Mesothelial cell of epicardium (in vitro differentiated cells): Measurements from ENCODE around the gene MAP3K9. TPM values are rescaled to one million over a fixed set of nuclear protein-coding genes. Genes with fewer than 3 reads are reported as not detected.

Experiments
- DNase-seq, 2 experiments: peaks; one replicate each; pipeline ENCODE4 v3.0.0; 2021; ENCODE audit warnings: low spot score in 2 of 2; ENCODE audit not compliant: unreplicated experiment in 2 of 2
- H3K27ac Mint-ChIP-seq: 2 replicates; pipeline ENCODE4 v1.8.0; 2021; ENCODE audit warnings: mixed read lengths
- H3K27me3 Mint-ChIP-seq: 2 replicates; pipeline ENCODE4 v1.8.0; 2021; ENCODE audit warnings: low read depth, mixed read lengths
- H3K36me3 Mint-ChIP-seq: 2 replicates; pipeline ENCODE4 v1.8.0; 2021; ENCODE audit warnings: mixed read lengths
- H3K4me1 Mint-ChIP-seq: 2 replicates; pipeline ENCODE4 v1.8.0; 2021; ENCODE audit warnings: mixed read lengths
- H3K4me3 Mint-ChIP-seq: 2 replicates; pipeline ENCODE4 v1.8.0; 2021; ENCODE audit warnings: mild to moderate bottlenecking, moderate library complexity, mixed read lengths
- H3K9me3 Mint-ChIP-seq: 2 replicates; pipeline ENCODE4 v1.8.0; 2021; ENCODE audit warnings: mixed read lengths
- total RNA-seq: library from RNA; stranded (reverse); gene quantifications from 3 replicates; pipeline ENCODE4 v1.2.1, GENCODE V29; 2021
- TF ChIP-seq, protein P1 (sequence below): fragments of 200-600 bp; sonication (generic); IDR thresholded peaks from one replicate; pipeline ENCODE4 v1.5.0; 2021; ENCODE audit warnings: antibody characterized with exemption; ENCODE audit not compliant: unreplicated experiment

MAP3K9 gene
- total RNA-seq, 1 donor from 2014 or later, result 9.5 TPM

DNA sequence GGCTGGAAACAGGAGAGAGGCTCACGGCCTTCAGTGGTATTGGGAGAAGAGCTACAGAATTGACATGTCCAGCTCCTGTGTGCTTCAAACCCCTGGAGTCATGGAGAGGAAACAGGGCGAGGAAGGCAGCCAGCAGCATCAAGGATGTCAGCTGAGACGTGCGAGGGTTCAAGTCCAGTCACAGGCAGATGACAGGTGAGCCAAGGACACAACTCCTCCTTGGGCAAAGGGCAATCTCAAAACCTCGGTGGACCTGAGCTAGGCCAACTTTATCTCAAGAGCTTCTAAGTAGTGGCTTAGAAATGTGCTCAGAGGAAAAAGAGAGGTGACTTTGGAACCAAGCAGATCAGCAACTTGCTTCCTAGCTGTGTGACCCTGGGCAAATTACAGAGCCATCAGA, 86.0 kb downstream of the MAP3K9 start:
- H3K4me1 Mint-ChIP-seq, result no peaks in the 10 kb centered on the region
- H3K4me3 Mint-ChIP-seq, result no peak overlapping the region
- no peaks in the 10 kb centered on the region for H3K9me3 Mint-ChIP-seq
- peaks cover under 1% of the 10 kb centered on the region for H3K36me3 Mint-ChIP-seq
- no peaks in the 10 kb centered on the region for H3K27me3 Mint-ChIP-seq
- no peak overlapping the region for H3K27ac Mint-ChIP-seq
- DNase-seq, result no peak
- TF ChIP-seq, protein P1, sequence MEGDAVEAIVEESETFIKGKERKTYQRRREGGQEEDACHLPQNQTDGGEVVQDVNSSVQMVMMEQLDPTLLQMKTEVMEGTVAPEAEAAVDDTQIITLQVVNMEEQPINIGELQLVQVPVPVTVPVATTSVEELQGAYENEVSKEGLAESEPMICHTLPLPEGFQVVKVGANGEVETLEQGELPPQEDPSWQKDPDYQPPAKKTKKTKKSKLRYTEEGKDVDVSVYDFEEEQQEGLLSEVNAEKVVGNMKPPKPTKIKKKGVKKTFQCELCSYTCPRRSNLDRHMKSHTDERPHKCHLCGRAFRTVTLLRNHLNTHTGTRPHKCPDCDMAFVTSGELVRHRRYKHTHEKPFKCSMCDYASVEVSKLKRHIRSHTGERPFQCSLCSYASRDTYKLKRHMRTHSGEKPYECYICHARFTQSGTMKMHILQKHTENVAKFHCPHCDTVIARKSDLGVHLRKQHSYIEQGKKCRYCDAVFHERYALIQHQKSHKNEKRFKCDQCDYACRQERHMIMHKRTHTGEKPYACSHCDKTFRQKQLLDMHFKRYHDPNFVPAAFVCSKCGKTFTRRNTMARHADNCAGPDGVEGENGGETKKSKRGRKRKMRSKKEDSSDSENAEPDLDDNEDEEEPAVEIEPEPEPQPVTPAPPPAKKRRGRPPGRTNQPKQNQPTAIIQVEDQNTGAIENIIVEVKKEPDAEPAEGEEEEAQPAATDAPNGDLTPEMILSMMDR, result no peak

DNA sequence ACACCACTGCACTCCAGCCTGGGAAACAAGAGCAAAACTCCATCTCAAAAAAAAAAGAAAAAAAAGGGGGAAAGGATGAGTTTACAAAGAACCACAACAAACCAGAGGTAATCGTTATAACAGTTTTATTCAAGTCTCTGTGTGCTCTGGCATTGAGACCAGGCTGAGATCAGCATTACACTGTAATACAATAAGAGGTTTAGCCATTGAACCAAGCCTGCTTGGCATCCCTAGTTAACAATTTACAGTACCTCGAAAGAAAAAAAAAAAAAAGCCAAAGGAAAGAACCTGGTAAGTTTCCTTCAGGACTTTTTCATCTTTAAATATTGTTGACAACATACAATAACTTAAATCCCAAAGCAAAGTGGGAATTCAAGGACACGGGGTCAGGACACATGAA, 86.9 kb downstream of the MAP3K9 start:
- Mint-ChIP-seq H3K9me3 (no peaks in the 10 kb centered on the region), H3K4me3 (no peak overlapping the region), H3K27me3 (no peaks in the 10 kb centered on the region), H3K36me3 (no peaks in the 10 kb centered on the region), H3K27ac (no peak overlapping the region), H3K4me1 (no peaks in the 10 kb centered on the region)
- DNase-seq, result no peak
- TF ChIP-seq, protein P1, result no peak

DNA sequence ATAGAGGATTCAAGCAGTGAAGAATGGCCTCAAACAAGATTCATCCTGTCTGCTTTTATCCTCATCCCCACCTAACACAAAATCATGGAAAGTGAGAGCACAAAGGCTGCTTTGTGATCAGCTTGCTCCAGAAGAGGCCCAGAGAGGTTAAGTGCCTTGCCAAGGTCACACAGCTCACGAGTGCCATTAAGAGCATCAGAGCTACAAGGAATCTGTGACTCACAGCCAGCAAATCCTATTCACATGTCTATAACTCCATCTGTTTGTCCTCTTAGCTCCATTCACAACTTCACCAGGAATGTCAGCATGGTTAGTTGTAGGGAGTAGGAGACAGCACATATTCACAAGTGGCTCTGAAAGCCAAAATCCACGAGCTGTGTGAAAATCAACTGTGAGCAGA, 87.8 kb downstream of the MAP3K9 start:
- Mint-ChIP-seq H3K27ac (no peak overlapping the region), H3K4me3 (no peak overlapping the region), H3K27me3 (no peaks in the 10 kb centered on the region), H3K4me1 (no peaks in the 10 kb centered on the region), H3K9me3 (no peaks in the 10 kb centered on the region), H3K36me3 (no peaks in the 10 kb centered on the region)
- DNase-seq, result no peak
- TF ChIP-seq, protein P1, result no peak

DNA sequence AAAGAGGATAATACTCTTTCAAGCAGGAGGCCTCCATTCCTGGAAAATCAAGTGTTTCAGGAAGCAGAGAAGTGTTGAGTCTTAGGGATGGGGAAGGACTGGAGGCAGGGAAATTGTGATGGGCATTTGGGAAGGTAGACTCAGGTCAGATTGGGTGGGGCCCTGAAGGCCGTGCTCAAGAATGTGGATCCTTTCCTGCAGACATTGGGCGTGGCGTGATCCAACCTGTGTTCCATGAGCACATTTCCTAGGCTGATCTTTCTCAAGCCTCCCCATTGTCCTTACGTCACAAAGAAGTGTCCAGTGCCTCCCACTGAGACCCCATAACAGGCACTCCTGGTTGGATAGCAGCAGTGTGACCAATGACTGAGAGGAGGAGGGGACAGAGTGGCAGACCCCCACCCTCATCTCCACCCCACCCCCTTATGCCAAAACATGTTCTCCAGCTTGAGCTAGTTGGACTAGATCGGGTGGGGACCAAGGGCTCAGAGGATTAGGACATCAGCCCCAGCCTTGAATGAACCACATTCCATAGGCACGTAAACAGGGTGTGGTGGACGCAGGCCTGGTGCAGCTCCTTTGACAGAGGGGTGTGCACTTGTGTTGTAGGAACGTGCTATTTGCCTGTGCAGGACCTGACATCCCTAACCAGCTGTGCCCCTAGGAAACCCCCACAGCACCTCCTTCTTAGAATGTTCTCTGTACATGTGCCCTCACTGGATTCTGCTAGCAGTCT, 90.8 kb downstream of the MAP3K9 start:
- peaks cover 4% of the 10 kb centered on the region for H3K4me1 Mint-ChIP-seq
- no peaks in the 10 kb centered on the region for H3K36me3 Mint-ChIP-seq
- DNase-seq, result no peak
- H3K27ac Mint-ChIP-seq, result no peak overlapping the region
- TF ChIP-seq, protein P1, result no peak
- no peak overlapping the region for H3K4me3 Mint-ChIP-seq
- peaks cover 1% of the 10 kb centered on the region for H3K27me3 Mint-ChIP-seq
- H3K9me3 Mint-ChIP-seq, result no peaks in the 10 kb centered on the region

DNA sequence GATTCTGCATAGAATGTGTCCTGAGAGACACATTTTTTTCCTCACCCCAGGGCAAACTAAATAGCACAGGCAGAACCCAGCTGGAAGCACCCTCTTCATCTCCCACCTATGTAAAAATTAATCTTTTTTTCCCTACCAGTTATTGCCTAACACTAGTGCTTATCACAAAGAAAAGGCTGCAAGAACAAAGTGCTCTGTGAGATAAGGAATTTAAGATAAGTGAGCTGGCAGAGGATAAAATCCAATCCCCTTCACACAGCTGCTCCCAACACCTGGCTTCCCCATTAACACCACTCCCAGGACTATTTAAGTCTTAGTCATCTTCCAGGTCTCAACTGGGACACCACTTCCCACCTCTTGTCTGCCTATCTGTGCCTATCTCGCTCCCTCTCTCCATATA, 92.4 kb downstream of the MAP3K9 start:
- no peaks in the 10 kb centered on the region for H3K36me3 Mint-ChIP-seq
- no peaks in the 10 kb centered on the region for H3K9me3 Mint-ChIP-seq
- no peak overlapping the region for H3K4me3 Mint-ChIP-seq
- peaks cover 7% of the 10 kb centered on the region for H3K4me1 Mint-ChIP-seq
- H3K27ac Mint-ChIP-seq, result no peak overlapping the region
- DNase-seq, result no peak
- TF ChIP-seq, protein P1, result no peak
- H3K27me3 Mint-ChIP-seq, result peaks cover 1% of the 10 kb centered on the region

DNA sequence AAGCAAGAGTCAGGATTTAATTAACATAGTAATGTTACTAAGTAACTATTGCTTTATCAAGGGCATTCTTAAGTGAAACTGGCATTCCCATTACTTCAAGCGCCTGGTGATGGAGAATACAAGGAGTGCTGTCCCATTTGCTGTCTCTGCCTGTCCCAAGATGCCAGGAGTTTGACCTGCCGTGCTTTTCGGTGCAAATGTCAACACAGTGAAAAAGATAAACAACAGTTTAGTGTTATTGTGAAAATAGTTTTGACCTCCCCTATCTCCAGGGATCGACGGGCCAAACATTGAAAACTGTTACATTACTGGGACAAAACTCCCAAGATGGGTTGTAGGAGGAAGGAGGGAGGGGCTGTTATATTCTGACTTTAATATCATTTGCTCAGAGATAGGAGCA, 92.8 kb downstream of the MAP3K9 start:
- Mint-ChIP-seq H3K27me3 (peaks cover 1% of the 10 kb centered on the region), H3K4me3 (no peak overlapping the region), H3K27ac (no peak overlapping the region), H3K4me1 (peaks cover 7% of the 10 kb centered on the region), H3K9me3 (no peaks in the 10 kb centered on the region), H3K36me3 (no peaks in the 10 kb centered on the region)
- TF ChIP-seq, protein P1, result no peak
- no peak for DNase-seq
